Raji (cell line): Measurements from ENCODE around the gene SEMA3B.

Experiments used
- POLR2A ChIP-seq: IDR thresholded peaks from 2 replicates; pipeline ENCODE4 v1.6.1; 2011; ENCODE audit warnings: low read depth, low read length, control low read depth; ENCODE audit not compliant: insufficient read depth

Gene SEMA3B

GRCh38 chr3:50248387-50248786 is 20.6 kb upstream of the SEMA3B start:
- no peak for TF ChIP-seq POLR2A

- no peak for TF ChIP-seq POLR2A
These were observed 19.5 kb upstream of the SEMA3B start for GRCh38 chr3:50249457-50249856.

GRCh38 chr3:50250514-50250913 is 18.4 kb upstream of the SEMA3B start:
- no peak for TF ChIP-seq POLR2A

GRCh38 chr3:50251220-50251619 is 17.7 kb upstream of the SEMA3B start:
- TF ChIP-seq POLR2A, result no peak

- no peak for TF ChIP-seq POLR2A
These were observed 14.2 kb upstream of the SEMA3B start for GRCh38 chr3:50254577-50255250.

- TF ChIP-seq POLR2A, result no peak
These were observed 13.7 kb upstream of the SEMA3B start for GRCh38 chr3:50255251-50255615.

- TF ChIP-seq POLR2A, result no peak
These were observed 11.7 kb upstream of the SEMA3B start for GRCh38 chr3:50256978-50257890.

- TF ChIP-seq POLR2A, result no peak
These were observed 10.8 kb upstream of the SEMA3B start for GRCh38 chr3:50258029-50258680.

- no peak for TF ChIP-seq POLR2A
These were observed 10.0 kb upstream of the SEMA3B start for GRCh38 chr3:50258979-50259378.

GRCh38 chr3:50259432-50260026 is 9.4 kb upstream of the SEMA3B start:
- no peak for TF ChIP-seq POLR2A

GRCh38 chr3:50260027-50260941 is 8.7 kb upstream of the SEMA3B start:
- TF ChIP-seq POLR2A, result peak; percentile 29; the same call in 1 of the 2 replicates

GRCh38 chr3:50260942-50261441 is 8.0 kb upstream of the SEMA3B start:
- TF ChIP-seq POLR2A, result no peak

GRCh38 chr3:50261505-50261904 is 7.4 kb upstream of the SEMA3B start:
- no peak for TF ChIP-seq POLR2A

GRCh38 chr3:50262778-50263177 is 6.2 kb upstream of the SEMA3B start:
- no peak for TF ChIP-seq POLR2A
